Measurements from ENCODE around the gene GRIA3.
"Not testable (repeated sequence)": the region's sequence is repeated elsewhere in the genome, so short reads cannot be mapped to it uniquely, and the experiment has no call there.

Gene GRIA3

GRCh38 chrX:123425471-123425870 is 241.4 kb downstream of the GRIA3 start:
- no peak overlapping the region for H3K4me3 ChIP-seq (ENCODE audit: low read length)
- no peak for DNase-seq (ENCODE audit: low read depth, low spot score)

DNA sequence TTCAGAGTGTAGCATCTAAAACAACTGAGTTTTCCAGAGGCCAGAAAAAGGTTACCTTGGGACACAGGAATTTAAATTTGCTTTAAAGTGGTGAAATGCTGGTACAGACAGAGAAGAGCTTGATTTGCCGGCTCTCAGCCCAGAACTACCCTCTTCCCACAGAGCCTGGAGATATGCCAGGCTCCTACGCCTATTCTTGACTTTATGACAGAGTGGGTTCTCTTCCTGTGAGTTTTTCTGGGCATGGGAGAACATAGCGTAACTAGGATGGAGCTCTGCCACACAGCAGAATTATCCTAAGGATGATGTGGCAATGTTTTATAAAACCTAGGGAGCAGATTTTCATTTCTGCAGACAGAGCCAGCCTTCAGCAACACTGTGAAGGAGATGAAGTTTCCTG is 241.8 kb downstream of the GRIA3 start:
- no peak overlapping the region for H3K4me3 ChIP-seq (ENCODE audit: low read length)
- DNase-seq (ENCODE audit: low read depth, low spot score), result no peak

GRCh38 chrX:123432361-123433150 is 248.5 kb downstream of the GRIA3 start:
- no peak for DNase-seq (ENCODE audit: low read depth, low spot score)
- no peak overlapping the region for H3K4me3 ChIP-seq (ENCODE audit: low read length)

DNA sequence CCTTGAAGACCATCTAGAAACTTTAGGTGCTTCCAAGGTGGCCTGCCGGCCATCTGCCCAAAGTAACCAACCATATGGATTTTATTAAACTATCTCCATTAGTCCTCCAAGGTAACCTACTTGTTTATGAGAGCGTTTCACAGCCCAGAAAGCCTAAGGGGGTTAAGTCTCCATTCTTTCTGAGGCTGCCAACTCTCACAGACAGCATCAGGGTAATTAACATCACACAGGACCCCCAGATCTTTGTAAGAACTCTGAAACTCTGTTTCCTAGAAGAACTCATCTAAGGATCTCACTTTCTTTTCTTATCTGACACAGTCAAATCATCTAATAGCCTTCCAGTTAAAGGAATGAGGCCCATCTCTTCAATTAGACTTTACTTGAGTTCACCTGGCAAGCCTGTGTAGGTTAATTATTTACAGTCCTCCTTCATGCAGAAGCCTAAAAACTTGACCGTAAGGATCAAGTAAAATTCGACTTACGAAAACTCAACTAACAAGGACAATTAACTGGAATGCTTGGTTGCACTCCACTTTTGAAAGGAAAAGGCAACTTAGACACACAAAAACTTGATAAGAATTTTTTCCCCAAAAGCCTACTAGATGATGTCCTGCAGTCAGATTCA is 252.5 kb downstream of the GRIA3 start:
- DNase-seq (ENCODE audit: low read depth, low spot score), result no peak
- no peak overlapping the region for H3K4me3 ChIP-seq (ENCODE audit: low read length)

DNA sequence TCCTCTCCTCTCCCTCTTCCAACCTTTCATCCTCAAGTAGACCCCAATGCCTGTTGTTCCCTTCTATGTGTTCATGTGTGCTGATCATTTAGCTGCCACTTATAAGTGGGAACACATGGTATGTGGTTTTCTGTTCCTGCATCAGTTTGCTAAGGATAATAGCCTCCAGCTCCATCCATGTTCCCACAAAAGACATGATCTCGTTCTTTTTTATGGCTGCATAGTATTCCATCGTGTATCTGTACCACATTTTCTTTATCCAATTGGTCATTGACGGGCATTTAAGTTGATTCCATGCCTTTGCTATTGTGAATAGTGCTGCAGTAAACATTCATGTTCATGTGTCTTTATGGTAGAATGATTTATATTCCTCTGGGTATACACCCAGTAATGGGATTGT is 255.8 kb downstream of the GRIA3 start:
- DNase-seq (ENCODE audit: low read depth, low spot score); H3K4me3 ChIP-seq (ENCODE audit: low read length): not testable (repeated sequence)

- no peak for DNase-seq (ENCODE audit: low read depth, low spot score)
- no peak overlapping the region for H3K4me3 ChIP-seq (ENCODE audit: low read length)
Measured at GRCh38 chrX:123442764-123443163, 258.7 kb downstream of the GRIA3 start.

GRCh38 chrX:123447506-123447905 is 263.4 kb downstream of the GRIA3 start:
- H3K4me3 ChIP-seq (ENCODE audit: low read length), result no peak overlapping the region
- DNase-seq (ENCODE audit: low read depth, low spot score), result no peak

GRCh38 chrX:123449335-123449734 is 265.3 kb downstream of the GRIA3 start:
- no peak overlapping the region for H3K4me3 ChIP-seq (ENCODE audit: low read length)
- DNase-seq (ENCODE audit: low read depth, low spot score), result no peak

DNA sequence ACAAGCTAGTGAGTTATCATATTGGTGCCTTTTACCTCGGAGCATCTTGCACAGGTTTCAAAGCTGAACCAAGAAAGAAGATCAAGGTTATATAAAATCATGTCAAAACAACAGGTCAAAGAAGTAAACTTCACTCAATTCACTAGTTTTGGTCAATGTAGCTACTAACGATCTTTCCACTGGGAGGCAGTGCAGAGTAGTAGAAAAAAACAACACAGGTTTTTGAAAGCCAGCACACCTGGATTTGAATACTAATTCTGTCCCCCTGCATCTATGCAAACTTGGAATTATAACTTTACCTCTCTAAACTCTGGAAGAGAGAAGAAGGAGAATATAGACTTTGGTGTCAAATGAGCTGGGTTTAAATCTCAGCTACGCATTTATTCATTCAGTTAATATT is 266.1 kb downstream of the GRIA3 start:
- peak; percentile 2 for DNase-seq (ENCODE audit: low read depth, low spot score)
- H3K4me3 ChIP-seq (ENCODE audit: low read length), result no peak overlapping the region

DNA sequence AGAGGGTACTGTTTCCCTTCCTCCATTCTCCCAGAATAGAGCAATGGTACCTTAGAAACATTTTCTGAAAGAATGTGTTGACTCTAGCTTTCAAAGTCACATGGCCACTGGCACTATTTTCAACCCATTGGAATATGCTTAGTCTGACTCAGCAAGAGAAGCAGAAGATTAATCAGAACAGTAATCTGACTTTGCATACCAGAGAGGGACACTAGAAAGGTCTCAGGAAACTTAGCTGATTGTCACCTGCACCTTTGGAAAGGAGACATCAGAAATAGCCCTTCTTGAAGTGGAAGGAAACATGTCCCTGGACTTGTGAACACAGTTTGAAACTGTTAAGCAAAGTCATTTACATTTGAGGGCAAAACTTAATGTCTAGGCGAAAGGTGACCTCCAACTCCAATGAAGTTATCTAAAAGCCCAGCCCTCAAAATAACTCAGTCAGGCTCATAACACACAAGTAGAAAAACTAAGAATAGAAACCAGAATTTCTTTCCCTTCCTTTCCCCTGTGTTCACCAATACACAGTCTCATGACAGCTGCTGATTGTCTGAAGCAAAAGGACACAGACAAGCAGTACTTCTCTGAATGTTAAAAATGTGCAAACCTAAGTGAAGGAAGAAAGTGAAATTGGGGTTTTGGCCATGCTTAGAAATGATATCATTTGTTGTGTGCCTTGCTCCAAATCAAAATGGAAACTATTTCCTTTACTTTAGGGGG is 270.8 kb downstream of the GRIA3 start:
- no peak for DNase-seq (ENCODE audit: low read depth, low spot score)
- H3K4me3 ChIP-seq (ENCODE audit: low read length), result no peak overlapping the region

DNA sequence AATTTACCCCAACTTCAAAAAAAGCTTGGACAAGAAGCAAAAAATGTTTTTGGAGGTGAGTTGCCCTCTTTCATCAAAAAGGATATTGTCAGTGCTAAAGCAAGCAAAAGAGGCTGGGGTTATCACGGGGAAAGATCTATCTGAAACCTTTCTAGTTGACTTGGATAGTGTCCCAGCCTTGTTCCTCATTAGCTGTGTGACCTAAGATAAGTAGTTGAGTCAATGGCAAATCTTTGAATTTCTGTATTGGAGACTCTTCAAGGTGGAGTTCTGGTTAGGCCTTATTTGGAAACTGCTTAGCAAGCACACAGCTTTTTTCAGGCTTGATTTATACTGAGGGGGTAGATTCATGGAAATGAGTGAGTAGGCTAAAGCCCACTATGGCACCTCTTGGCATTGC is 271.6 kb downstream of the GRIA3 start:
- no peak for DNase-seq (ENCODE audit: low read depth, low spot score)
- H3K4me3 ChIP-seq (ENCODE audit: low read length), result no peak overlapping the region

DNA sequence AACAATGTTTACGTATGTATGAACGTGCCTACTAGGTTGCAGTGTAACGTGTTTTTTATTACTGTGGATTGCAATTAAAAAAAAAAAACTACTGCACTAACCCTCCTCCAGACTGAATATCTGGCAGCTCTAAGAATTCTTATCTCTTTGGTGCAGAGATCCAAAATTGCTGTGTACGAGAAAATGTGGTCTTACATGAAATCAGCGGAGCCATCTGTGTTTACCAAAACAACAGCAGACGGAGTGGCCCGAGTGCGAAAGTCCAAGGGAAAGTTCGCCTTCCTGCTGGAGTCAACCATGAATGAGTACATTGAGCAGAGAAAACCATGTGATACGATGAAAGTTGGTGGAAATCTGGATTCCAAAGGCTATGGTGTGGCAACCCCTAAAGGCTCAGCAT is 280.6 kb downstream of the GRIA3 start:
- DNase-seq (ENCODE audit: low read depth, low spot score), result no peak
- no peak overlapping the region for H3K4me3 ChIP-seq (ENCODE audit: low read length)

DNA sequence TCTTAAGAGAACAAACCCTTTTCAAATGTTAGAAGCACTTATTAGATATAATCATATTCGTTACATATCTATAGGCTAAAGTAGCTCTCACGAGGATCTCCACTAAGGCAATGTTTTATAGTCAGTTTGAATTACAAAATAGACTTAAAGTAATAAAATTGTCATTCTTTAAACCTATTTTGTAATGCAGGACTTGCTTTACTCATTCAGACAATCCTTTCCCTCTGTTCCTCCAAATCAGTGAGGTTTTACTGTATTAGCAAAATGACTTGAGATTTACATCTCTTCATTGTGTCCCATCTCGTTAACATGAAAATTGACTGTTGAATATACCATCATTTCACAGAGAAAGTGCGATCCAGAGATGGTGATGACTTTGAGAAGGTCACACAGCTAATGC is 284.4 kb downstream of the GRIA3 start:
- DNase-seq (ENCODE audit: low read depth, low spot score), result no peak
- no peak overlapping the region for H3K4me3 ChIP-seq (ENCODE audit: low read length)

- no peak overlapping the region for H3K4me3 ChIP-seq (ENCODE audit: low read length)
- DNase-seq (ENCODE audit: low read depth, low spot score), result no peak
Measured at GRCh38 chrX:123475068-123475724, 291.1 kb downstream of the GRIA3 start.

- no peak overlapping the region for H3K4me3 ChIP-seq (ENCODE audit: low read length)
- no peak for DNase-seq (ENCODE audit: low read depth, low spot score)
Measured at GRCh38 chrX:123476611-123477219, 292.6 kb downstream of the GRIA3 start.

- no peak for DNase-seq (ENCODE audit: low read depth, low spot score)
- H3K4me3 ChIP-seq (ENCODE audit: low read length), result no peak overlapping the region
Measured at GRCh38 chrX:123477673-123478072, 293.6 kb downstream of the GRIA3 start.

DNA sequence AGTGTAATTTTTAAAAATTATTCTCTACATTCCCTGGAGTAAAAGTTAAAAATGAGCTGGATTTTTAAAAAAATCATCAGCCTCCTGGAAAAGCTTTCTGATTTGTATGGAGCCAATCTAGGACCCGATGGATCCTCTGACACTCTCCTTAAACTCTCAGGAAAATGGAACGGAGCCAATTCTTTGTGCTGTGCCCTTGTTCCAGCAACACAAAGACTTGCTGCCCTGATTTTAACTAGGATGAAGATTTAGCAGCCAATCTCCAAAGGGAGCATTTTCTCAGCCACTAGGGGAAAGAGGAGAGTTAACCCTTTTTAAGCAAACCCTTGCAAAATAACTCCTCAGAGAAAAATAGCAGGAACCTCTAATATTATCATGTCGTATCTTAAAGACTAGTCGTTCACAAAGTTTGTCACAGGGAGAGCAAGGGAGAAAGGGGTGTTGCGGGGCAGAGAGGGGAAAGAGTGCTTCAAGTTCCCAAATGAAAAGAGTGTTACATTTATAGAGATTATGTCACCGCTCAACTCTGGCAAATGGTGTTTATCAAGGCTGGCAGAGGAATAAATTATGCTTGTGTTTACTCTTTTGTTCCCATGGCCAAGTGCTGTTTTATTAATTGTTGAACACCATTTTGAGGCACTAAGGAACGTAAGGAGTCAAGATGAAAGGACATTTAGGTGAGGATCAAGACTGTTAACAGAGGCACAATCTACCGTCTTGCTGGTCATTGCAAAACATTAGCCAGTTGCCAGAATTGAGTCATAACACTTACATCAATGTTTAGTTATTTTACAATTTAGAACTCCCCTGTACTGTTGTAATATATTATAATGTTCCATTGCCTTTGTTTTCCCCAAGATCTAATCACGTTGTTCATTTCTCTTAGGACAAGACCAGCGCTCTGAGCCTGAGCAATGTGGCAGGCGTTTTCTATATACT is 298.1 kb downstream of the GRIA3 start:
- no peak overlapping the region for H3K4me3 ChIP-seq (ENCODE audit: low read length)
- no peak for DNase-seq (ENCODE audit: low read depth, low spot score)

- H3K4me3 ChIP-seq (ENCODE audit: low read length), result no peak overlapping the region
- no peak for DNase-seq (ENCODE audit: low read depth, low spot score)
Measured at GRCh38 chrX:123486297-123486696, 302.2 kb downstream of the GRIA3 start.
